SW 1271 (cell line): ENCODE measurements around the gene PAFAH1B2.

Experiments
- DNase-seq, 2 experiments: peaks; one replicate each; lab custom pipeline; 2025; lab: John Stamatoyannopoulos, UW

PAFAH1B2 gene

GRCh38 chr11:117220999-117221774 is 77.1 kb downstream of the PAFAH1B2 start:
- no peak for DNase-seq

DNA sequence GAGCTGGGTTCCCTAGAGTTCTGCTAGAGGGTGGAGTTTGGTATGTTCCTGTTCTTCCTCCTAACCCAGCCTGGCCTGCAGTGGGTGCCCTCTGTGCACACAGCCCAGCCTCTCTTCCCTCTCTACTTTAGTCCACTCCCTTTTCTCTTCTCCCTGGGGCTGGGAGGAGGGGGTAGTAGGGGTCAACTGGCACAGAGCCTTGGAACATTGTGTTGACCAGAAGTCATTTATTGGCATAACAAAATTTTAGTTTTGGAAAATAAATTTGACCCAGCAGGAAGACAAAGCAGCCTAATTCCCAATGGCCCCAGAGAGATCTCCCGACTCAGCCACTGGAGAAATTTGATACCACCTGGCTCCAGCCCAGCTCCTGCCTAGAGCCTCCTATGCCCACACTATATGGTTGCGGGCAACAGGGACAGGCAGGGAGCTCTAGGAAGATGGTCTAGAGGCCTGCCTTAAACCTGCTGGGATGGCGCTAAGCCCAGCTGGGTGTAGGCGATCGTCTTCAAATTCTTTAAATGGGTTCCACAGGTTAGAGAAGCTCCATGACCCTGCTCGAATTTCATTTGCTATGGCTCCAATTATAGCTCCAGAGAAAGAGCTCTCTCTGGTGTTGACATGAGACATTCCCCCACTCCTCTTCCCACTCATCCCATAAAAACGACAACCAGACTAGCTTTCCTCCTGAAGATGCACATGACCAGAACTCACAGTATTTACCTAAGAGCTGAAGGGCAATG is 77.9 kb downstream of the PAFAH1B2 start:
- no peak for DNase-seq

- no peak for DNase-seq
Observed at GRCh38 chr11:117222991-117223740, 79.1 kb downstream of the PAFAH1B2 start.

GRCh38 chr11:117223741-117224689 is 79.9 kb downstream of the PAFAH1B2 start:
- DNase-seq: no peak

DNA sequence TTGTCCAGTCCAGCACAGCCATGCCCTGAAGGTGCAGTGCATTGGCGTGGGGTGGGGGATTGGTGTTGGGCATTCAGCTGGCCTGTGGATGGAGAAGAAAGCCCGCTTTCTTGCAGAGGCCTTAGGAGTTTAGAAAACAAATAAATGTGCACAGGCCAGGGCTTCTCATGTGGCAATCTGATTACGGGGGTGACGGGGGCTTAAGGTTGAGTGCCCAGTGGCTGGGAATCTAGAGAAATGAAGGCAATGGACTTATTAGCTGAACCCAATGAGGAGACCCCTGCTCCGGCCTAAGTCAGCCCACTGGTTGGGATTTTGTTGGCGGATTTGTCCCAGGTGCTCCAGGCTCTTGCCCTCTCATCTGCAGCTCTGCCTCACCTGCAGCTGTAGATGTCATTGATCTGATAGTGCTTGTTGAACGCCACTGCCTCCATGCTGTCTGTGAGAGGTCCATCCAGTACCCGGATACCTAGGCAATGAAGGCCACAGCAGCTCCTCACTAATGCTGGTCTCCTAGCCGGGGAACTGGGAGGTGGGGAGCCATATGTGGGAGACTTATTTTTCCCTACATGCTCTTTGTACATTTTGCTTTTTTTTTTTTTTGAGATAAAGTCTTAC is 81.6 kb downstream of the PAFAH1B2 start:
- no peak for DNase-seq
